NCI-H1105 (cell line): ENCODE measurements around the gene NACC1.
"Not testable (repeated sequence)": the region's sequence is repeated elsewhere in the genome, so short reads cannot be mapped to it uniquely, and the experiment has no call there.

Experiments used
- DNase-seq: peaks from one replicate; lab custom pipeline; 2025; lab: John Stamatoyannopoulos, UW

NACC1 gene

DNA sequence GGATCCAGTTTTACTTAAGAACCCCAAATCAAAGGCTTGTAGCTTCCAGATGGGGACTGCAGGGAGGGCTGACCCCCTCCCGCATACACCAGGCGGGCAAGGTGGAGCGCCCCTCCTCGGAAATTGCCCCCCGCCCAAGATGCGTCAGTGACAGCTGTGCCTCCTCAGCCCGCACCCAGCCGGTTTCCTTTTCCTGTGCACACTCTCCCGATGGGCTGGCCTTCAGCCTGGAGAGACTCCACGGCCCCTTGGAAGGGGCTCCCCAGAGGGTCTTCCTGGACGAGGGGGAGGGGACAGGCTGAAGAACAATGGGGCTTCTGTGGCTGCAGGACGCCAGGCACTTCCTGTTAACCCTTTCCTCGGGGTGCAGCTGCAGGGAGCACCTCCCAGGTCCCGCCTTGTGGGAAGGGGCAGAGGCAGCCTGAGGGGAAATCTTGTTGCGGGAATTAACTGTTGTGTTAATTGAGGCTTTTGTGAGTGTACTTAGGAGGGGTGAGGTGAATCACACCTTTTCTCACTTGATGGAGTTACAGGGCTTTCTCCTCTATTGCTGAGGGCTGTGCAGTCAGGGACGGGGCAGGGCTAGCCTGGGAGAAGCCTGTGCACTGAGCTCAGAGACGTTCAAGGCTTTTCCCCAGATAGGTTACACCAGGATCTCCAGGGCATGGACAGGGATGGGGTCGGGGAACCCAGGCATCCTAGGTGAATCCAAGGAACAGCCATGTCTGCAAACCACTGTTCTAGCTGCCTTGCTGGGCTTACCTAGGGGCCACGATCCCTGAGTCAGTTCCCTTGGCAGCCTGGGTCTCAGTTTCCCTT, 46.5 kb downstream of the NACC1 start:
- no peak for DNase-seq

DNA sequence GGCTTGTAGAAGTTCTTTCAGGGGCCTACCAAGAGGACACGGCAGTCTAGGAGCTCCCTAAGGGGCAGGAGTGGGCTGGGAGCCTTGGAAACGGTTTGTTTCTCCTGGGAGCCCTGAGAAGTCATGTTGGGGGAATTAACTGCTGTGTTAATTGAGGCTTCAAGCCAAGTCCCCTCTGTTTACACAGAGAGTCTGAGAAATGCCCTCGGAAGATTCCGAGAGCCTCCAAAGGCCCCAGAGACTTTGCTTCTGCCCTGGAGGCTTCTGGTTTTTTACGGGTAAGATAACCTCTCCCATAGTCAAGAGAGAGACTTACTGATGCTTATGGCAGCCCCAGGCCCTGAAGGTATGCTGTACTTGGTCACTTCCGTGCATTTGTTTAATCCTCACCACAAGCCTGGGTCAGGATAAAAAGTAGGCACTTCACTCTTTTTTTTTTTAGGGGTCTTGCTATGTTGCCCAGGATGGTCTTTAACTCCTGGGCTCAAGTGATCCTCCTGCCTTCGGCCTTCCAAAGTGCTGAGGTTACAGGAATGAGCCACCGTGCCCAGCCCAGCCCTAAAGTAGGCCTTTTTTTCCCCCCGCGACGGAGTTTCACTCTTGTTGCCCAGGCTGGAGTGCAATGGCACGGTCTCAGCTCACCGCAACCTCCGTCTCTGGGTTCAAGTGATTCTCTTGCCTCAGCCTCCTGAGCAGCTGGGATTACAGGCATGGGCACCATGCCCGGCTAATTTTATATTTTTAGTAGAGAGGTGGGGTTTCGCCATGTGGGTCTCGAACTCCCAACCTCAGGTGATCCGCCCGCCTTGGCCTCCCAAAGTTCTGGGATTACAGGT, 47.3 kb downstream of the NACC1 start:
- DNase-seq = no peak

DNA sequence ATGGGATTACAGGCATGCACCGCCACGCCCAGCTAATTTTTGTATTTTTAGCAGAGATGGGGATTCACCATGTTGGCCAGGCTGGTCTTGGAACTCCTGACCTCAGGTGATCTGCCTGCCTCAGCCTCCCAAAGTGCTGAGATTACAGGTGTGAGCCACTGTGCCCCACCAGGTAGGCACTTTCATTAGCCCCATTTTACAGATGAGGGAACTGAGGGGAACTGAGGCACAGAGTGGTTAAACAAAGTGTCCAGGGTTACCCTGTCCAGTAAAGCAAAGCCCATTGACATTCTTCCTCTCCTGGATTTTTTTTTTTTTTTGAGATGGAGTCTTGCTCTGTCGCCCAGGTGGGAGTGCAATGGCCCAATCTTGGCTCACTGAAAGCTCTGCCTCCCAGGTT, 48.1 kb downstream of the NACC1 start:
- not testable (repeated sequence) for DNase-seq

DNA sequence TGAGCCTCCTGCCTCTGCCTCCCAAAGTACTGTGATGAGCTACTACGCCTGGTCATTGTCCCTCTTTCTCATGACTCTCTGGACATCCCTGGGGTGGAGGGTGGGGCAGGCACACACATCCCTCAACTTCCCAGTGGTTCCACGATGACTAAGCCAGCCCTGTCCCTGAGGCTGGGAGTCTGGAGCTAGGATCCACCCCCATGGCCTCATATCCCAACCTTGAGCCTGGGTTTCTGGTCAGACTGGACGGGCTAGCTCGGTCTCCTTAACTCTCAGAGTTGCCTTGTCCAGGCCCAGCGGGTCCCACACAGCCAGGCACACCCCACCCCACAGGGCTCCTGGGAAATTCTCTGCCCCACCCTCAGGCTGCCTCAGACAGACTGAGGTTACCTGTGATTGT, 51.7 kb downstream of the NACC1 start:
- DNase-seq = no peak

DNA sequence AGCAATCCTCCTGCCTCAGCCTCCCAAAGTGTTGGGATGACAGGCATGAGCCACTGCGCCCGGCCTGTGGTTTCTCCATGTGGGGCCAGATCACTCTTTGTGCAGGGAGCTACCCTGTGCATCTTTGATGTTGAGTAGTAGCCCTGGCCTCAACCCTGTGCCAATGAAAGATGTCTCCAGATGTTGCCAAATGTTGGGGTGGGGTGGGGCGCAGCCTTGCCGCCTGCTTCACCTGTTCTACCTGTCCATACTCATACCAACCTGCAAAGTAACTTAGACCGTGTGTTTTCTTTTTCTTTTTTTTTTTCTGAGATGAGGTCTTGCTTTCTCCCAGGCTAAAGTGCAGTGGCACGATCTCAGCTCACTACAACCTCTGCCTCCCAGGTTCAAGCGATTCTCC, 53.1 kb downstream of the NACC1 start:
- no peak for DNase-seq

DNA sequence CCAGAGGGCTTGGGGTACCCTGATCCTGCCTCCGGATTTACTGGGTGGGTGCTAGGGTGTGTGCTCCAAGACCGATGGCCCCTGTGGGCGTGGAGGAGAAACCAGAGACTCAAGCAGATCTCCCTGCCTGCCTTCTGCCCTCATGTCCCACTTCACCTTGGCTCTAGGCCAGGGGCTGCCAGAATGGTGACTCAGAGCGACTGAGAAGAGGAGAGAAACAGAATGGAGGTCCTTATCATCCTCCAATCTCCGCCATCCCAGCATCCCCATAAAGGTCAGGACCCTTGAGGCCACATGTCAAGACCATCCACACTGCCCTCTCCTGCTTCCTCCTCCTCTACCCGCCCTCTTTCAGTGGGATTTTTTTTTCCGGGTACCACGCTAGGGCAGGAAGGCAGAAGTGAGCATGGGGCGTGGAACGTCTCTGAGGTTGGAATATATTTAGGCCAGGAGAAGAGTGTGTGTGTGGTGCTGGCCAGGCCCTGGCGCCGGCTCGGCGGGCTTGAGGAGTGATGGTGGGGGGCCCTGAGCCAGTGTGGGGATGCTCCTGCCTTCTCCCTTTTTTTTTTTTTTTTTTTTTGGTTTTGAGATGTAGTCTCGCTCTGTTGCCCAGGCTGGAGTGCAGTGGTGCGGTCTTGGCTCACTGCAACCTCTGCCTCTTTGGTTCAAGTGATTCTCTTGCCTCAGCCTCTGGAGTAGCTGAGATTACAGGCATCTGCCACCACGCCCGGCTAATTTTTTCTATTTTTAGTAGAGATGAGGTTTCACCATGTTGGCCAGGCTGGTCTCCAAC, 54.5 kb downstream of the NACC1 start:
- DNase-seq = no peak

DNA sequence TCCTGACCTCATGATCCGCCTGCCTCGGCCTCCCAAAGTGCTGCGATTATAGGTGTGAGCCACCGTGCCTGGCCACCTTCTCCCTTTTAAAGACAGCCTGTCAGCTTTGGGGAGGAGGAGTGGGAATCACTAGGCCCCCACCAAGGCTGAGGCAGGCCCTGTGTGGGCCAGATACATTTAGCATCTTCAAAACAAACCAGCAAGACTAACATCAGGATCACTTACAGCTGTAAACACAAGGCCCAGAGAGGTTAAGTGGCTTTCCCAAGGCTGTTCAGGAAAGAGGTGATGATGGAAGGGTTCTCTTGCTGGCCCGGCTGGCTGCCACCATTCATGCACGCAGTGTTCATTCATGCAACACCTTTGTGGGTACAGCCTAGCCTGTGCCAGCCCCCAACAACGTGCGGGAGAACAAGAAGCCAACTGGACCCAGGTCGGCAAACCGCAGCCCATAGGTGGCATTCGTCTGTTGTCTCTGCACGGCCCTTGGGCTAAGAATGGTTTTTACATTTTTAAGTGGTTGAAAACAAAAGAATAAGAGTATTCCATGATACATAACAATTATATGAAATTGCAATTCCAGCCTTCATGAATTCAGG, 55.2 kb downstream of the NACC1 start:
- DNase-seq = no peak

DNA sequence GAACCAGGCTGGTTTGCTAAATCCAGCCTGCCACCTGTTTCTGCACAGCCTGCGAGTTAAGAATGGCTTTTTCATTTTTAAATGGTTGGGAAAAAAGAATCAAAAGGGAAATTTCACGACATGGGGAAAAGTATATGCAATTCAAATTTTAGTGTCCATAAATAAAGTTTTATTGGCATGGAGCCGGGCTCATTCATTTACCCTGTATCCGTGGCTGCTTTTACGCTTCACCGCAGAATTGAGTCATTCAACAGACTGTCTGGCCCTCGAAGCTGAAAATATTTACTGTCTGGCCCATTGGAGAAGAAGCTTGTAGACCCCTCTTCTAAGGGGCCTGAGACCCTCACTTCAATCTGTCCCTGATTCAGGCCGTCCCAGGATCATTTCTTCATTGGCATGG, 58.3 kb downstream of the NACC1 start:
- DNase-seq = no peak

DNA sequence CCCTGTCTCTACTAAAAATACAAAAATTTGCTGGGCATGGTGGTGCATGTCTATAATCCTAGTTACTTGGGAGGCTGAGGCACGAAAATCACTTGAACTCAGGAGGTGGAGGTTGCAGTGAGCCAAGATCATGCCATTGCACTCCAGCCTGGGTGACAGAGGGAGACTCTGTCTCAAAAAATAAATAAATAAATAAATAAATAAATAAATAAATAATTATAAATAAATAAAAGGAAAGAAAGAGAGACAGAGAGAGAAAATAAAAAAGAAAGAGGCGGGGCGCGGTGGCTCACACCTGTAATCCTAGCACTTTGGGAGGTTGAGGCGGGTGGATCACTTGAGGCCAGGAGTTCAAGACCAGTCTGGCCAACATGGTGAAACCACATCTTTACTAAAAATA, 59.5 kb downstream of the NACC1 start:
- not testable (repeated sequence) for DNase-seq

DNA sequence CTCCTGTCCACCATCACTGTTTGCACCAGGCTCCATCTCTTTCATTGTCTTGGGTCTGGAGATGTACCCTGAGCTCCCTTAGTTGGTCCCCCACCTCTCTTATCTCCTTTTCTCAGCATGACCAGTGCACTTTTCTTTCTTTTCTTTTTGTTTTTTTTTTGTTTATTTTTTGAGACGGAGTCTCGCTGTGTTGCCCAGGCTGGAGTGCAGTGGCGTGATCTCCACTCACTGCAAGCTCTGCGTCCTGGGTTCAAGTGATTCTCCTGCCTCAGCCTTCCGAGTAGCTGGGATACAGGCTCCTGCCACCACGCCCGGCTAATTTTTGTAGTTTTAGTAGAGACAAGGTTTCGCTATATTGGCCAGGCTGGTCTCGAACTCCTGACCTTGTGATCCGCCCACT, 60.2 kb downstream of the NACC1 start:
- DNase-seq = not testable (repeated sequence)

DNA sequence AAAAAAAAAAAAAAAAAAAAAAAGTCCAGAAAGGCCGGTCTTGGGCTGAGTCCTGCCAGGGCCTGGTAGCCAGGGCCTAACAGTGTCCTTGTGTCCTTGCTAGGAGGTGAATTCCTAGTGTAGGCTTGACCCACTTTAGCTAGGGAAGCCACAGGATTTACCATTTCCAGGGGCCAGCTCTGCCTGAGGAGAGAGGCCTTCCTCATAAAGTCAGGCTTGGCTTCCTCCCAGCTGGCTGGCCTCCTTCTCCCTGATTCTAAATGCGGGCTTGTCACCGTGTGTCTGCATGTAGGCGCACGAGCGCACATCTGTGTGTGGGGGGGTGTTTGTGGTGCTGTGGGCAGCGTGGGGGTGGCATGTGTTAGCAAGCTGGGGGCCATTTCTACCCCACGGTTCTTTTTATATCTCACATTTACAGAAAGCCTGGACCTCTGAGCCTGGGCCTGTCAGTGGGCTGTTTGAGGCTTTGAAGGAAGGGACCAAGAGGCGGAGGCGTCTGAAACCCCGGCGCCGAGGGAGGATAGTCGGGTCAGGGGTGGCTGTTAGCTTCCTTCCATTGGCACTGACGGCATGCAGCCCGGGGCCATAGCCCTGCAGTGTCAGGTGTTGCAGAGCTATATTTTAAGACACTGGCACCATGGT, 63.8 kb downstream of the NACC1 start:
- DNase-seq = no peak

DNA sequence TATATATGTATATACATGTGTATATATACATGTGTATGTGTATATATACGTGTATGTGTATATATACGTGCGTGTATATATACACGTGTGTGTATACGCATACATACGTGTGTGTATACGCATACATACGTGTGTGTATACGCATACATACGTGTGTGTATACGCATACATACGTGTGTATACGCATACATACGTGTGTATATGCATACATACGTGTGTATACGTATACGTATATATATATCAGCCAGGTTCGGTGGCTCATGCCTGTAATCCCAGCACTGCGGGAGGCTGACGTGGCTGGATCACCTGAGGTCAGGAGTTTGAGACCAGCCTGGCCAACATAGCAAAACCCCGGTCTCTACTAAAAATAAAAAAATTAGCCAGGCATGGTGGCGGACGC, 66.9 kb downstream of the NACC1 start:
- not testable (repeated sequence) for DNase-seq

DNA sequence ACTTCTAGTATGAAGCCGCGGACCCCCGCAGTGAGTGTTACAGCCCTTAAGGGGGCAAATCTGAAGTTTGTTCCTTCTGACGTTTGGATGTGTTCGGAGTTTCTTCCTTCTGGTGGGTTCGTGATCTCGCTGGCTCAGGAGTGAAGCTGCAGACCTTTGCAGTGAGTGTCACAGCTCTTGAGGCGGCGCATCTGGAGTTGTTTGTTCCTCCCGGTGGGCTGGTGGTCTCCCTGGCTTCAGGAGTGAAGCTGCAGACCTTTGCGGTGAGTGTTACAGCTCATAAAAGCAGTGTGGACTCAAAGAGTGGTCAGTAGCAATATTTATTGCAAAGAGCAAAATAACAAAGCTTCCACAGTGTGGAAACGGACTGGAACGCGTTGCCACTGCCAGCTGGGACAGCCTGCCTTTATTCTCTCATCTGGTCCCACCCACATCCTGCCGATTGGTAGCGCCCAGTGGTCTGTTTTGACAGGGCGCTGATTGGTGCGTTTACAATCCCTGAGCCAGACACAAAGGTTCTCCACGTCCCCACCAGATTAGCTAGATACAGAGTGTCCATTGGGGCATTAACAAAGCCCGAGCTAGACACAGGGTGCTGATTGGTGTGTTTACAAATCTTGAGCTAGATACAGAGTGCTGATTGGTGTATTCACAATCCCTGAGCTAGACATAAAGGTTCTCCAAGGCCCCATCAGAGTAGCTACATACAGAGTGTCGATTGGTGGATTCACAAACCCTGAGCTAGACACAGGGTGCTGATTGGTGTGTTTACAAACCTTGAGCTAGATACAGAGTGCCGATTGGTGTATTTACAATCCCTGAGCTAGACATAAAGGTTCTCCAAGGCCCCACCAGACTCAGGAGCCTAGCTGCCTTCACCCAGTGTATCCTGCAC, 67.9 kb downstream of the NACC1 start:
- not testable (repeated sequence) for DNase-seq

DNA sequence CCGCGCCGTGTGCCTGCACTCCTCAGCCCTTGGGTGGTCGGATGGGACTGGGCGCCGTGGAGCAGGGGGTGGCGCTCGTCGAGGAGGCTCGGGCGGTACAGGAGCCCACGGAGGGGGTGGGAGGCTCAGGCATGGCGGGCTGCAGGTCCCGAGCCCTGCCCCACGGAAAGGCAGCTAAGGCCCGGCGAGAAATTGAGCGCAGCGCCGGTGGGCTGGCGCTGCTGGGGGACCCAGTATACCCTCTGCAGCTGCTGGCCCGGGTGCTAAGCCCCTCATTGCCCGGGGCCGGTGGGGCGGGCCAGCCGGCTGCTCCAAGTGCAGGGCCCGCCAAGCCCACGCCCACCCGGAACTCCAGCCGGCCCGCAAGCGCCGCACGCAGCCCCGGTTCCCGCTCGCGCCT, 68.6 kb downstream of the NACC1 start:
- DNase-seq = not testable (repeated sequence)

DNA sequence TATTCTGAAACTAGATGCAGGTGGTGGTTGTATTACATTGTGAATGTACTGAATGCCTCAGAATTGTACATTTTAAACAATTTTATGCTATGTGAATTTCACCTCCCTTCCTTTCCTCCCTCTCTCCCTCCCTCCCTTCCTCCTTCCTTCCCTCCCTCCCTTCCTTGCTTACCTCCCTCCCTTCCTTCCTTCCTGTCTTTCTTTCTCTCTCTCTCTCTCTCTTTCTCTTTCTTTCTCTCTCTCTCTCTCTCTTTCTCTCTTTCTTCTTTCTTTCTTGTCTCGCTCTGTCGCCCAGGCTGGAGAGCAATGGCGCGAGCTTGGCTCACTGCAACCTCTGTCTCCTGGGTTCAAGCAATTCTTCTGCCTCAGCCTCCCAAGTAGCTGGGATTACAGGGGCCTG, 69.4 kb downstream of the NACC1 start:
- no peak for DNase-seq

DNA sequence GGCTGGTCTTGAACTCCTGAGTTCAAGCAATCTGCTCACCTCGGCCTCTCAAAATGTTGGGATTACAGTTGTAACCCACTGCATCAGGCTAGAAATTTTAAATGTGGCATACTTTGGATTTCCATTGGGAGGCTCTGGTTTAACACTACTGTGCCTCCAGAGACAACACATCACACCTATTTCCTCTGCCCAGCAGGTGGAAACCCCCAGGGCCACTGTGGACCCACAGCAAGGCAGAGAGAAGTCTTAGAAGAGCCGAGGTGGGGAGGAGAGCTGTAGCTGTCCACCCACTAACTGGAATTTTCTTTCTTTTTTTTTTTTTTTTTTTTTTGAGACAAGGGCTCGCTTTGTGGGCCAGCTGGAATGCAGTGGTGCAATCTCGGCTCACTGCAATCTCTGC, 71.5 kb downstream of the NACC1 start:
- DNase-seq = no peak
